ENCODE measurements around the gene HMGN5.

HMGN5 gene

GRCh38 chrX:81202456-81202819, 725 bp upstream of the HMGN5 start:
- TF ChIP-seq, protein P1, sequence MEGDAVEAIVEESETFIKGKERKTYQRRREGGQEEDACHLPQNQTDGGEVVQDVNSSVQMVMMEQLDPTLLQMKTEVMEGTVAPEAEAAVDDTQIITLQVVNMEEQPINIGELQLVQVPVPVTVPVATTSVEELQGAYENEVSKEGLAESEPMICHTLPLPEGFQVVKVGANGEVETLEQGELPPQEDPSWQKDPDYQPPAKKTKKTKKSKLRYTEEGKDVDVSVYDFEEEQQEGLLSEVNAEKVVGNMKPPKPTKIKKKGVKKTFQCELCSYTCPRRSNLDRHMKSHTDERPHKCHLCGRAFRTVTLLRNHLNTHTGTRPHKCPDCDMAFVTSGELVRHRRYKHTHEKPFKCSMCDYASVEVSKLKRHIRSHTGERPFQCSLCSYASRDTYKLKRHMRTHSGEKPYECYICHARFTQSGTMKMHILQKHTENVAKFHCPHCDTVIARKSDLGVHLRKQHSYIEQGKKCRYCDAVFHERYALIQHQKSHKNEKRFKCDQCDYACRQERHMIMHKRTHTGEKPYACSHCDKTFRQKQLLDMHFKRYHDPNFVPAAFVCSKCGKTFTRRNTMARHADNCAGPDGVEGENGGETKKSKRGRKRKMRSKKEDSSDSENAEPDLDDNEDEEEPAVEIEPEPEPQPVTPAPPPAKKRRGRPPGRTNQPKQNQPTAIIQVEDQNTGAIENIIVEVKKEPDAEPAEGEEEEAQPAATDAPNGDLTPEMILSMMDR (IDR thresholded peaks at IDR 0.05; ENCODE audit: extremely low read depth, missing control alignments), result no peak
- no peak for DNase-seq (ENCODE audit: low spot score)

GRCh38 chrX:81201071-81201470, 642 bp downstream of the HMGN5 start:
- TF ChIP-seq, protein P1 (IDR thresholded peaks at IDR 0.05; ENCODE audit: extremely low read depth, missing control alignments), result no peak
- no peak for DNase-seq (ENCODE audit: low spot score)

- TF ChIP-seq, protein P1 (IDR thresholded peaks at IDR 0.05; ENCODE audit: extremely low read depth, missing control alignments), result no peak
- DNase-seq (ENCODE audit: low spot score), result peak; percentile 22
Measured at GRCh38 chrX:81195712-81196111, 6.0 kb downstream of the HMGN5 start.

GRCh38 chrX:81195259-81195658, 6.5 kb downstream of the HMGN5 start:
- no peak for DNase-seq (ENCODE audit: low spot score)
- TF ChIP-seq, protein P1 (IDR thresholded peaks at IDR 0.05; ENCODE audit: extremely low read depth, missing control alignments), result no peak

GRCh38 chrX:81174286-81174685, 27.4 kb downstream of the HMGN5 start:
- peak; percentile 0 for DNase-seq (ENCODE audit: low spot score)
- TF ChIP-seq, protein P1 (IDR thresholded peaks at IDR 0.05; ENCODE audit: extremely low read depth, missing control alignments), result no peak

DNA sequence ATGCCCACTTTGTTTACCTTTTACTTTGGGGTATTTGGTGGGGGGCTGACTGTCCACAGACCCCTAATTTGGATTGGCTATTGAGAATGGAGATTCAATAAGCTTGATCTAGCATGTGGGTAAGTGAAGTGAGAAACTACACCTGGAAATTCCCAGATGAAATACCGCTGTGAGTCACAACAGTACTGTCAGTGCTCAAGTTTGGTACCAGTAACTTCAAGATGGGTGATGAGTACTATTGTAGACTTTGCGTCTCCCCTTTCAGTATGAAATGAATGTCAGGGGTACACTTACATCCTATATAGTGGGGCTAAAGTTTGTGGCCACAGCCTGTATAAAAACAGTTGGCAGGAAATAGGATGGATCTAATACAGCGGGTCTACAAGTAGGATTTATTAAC, 33.3 kb downstream of the HMGN5 start:
- no peak for DNase-seq (ENCODE audit: low spot score)
- TF ChIP-seq, protein P1 (IDR thresholded peaks at IDR 0.05; ENCODE audit: extremely low read depth, missing control alignments), result no peak

GRCh38 chrX:81121513-81122363, 80.0 kb downstream of the HMGN5 start:
- peak; percentile 80 for DNase-seq (ENCODE audit: low spot score)
- TF ChIP-seq, protein P1 (IDR thresholded peaks at IDR 0.05; ENCODE audit: extremely low read depth, missing control alignments), result no peak
